Stimulated activated CD8-positive, alpha-beta memory T cell treated with anti-CD3 and anti-CD28 coated beads, Interleukin-7, amount 100 ng/mL, for 1 hour (primary cell): ENCODE data around the gene KLF15.
"Not testable (repeated sequence)": the region's sequence is repeated elsewhere in the genome, so short reads cannot be mapped to it uniquely, and the experiment has no call there.

Source experiments
- DNase-seq, 2 donors: peaks; one replicate each; pipeline ENCODE4 v3.0.0-alpha.2; 2020; ENCODE audit warnings: low read depth in 2 of 2

KLF15 gene

DNA sequence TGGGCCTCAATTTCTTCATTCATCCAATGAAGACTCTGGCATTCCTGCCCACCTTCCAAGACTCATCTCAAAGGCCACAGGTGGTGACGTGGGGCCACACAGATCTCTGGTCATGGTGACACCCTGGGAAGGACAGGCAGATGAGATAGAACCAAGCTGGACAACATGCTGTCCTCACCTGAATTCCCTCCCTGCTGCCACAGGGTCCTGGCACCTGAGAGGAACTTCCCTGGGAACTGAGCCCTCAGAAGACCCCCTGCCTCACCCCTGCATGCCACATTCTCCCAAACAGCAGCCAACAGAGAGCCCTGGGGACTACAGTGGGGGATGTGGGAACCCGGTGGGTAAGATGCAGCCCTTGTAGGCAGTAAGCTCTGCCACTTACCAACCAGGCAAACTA lies 10.7 kb downstream of the KLF15 start:
- DNase-seq, result no peak

DNA sequence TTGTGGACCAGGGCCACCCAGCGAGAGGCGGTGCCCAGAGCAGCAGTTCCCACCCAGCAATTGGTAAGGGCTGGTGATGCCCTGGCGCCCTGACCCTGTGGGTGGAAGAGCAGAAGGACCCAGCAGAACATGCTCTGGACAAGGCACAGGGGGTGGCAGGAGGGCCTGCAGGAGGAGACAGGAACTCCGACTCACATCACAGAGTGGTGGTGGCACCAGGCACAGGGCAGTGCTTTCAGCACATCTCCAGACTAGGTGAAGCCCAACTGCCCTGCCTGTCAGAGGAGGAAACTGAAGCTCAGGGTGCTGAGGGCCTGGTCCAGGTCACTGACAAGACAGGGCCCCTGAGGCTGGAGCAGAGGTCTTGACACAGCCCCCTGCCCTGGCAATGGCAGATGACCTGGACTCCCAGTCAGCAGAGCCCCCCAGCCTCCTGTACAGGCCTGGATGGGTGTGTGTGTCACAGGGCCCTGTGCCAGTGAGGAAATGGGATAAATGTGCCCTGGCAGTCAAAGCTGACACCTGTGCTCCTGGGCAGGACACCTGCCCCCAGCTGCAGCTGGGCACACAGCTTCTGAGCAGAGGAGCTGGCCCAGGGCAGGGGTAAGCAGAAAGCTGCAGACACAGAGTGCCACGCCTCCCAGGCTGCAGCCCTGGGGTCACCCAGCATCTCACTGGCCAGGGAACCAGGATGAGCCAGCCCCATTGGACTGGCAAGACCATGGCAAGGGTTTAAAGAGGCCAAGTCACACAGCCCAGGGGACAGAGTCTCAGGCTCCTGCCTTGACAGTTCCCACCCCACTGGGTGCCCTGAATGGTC lies 11.4 kb downstream of the KLF15 start:
- no peak for DNase-seq

DNA sequence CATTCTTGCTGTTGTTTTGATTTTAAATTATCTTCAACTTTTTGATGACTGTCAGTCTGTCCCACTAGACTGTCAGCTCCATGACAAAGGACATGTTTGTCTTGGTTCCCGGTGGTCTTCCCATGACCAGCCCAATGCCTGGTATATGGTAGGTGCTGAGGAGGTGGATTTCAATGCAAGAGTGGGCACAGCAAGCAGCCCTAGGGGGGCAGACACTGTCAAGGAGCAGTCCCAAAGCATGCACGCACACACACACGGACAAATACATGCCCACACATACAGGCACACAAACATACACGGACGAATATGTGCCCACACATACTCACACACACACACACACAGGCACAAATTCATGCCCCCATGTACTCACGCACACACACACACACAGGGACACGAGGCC lies 12.0 kb downstream of the KLF15 start:
- no peak for DNase-seq

DNA sequence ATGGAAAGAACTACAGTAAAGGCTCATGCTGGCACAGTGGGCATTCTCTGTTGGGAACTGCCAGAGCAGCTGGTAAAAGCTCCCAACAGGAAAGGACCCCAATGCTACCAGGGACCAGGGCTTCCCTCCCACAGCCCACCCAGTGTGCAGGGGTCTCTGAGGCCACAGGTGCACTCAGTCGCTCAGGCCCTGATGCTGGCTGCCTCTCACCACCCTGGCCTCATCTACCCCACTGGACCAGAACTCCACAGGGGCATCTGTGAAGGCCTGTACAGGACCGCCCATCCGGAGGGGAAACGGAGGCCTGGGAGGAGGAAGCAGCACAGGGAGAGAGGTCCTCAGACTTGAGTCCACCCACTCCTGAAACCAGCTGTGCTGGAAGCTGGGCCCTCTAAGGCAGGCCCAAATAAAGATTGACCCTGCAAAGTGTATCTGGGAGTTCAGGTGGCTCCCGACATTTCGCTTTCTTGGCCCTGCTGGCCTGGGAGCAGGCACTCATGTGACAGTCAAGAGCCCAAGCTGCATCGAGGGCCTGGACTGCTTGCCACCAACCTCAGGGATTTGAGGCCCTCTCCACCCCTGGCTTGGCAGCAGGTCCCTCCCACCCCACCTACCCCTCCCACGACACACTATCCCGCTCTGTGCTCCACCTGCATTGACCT lies 12.7 kb downstream of the KLF15 start:
- DNase-seq, result no peak

DNA sequence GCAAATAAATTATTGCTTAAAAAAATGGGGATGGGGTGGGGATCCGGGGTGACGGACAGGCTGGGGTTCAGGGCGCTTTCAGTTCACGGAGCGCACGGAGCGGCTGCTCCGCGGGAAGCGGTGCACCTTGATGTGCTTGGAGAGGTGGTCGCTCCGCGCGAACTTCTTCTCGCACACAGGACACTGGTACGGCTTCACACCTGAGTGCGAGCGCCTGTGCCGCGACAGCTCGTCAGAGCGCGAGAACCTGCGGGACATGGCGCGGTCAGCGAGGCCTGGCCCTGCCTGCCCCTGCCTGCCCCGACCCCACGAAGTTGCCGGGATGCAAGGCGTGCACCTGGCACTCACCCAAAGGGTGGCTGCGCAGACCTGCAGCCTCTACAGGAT lies 13.6 kb downstream of the KLF15 start:
- no peak for DNase-seq

DNA sequence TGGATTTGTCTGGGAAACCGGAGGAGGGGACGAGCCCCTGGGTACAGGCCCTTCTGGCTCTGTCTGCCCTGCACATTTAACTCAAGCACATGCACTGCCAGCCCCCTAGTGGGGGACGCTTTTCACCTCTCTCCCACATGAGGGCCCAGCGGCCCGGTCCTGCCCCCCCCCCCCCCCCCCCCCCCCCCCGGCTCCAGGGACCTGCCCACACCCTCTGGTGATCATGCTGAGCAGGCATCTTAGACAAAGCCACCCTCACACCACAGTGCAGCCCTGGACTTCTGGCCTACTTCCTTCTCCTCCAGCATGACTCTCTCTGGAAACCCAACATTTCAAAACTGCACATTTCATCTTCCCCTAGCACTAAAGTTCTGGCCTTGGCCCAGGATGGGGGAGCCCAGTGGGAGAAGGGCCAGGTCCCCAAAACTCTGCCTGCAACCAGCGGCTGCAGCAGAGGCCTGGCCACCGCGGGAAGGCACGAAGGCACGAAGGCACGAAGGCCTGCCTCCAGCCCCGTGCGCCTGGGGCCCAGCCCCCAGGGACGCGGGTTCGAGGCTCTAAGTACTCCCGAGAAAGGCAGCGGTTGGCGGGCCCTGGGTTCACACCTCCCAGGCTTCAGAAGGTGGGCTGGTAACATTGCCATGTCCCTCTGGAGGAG lies 14.1 kb downstream of the KLF15 start:
- no peak for DNase-seq

DNA sequence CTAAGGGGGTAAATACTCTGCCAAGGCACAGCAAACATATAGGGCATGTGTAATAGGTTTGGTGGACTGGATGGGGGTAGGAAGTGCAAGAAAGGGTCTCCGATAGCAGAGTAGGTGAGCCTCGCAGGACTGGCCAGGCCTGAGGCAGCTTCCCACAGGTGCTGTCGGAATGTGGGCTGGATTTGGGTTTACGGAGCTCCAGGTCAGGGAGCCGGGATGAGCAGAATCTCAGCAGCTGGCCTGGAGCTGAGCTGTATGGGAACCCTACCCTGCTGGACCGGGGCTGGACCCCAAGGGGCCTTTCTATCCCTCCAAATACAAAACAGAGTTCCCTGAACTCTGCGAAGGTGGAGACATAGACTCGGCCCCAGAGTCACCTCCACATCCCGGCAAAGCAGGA lies 15.0 kb downstream of the KLF15 start:
- no peak for DNase-seq

DNA sequence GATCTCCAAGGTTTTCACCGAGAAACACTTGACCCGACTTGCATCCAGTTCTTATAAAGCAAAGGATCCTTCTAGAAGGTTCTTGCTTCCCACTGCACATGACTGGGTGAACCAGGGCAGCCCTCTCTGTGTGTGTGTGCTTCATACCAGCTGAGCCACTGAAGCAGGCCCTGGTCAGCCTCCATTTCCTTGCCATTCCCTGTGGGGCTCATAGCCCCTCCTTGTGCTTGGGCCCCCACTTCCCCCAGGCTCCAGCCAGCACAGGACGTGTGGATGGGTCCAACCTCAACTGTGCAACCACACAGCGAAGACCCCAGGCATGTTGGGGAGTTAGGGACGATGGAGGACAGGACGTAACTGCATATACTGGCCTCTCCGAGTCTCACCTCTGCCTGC lies 15.5 kb downstream of the KLF15 start:
- no peak for DNase-seq

DNA sequence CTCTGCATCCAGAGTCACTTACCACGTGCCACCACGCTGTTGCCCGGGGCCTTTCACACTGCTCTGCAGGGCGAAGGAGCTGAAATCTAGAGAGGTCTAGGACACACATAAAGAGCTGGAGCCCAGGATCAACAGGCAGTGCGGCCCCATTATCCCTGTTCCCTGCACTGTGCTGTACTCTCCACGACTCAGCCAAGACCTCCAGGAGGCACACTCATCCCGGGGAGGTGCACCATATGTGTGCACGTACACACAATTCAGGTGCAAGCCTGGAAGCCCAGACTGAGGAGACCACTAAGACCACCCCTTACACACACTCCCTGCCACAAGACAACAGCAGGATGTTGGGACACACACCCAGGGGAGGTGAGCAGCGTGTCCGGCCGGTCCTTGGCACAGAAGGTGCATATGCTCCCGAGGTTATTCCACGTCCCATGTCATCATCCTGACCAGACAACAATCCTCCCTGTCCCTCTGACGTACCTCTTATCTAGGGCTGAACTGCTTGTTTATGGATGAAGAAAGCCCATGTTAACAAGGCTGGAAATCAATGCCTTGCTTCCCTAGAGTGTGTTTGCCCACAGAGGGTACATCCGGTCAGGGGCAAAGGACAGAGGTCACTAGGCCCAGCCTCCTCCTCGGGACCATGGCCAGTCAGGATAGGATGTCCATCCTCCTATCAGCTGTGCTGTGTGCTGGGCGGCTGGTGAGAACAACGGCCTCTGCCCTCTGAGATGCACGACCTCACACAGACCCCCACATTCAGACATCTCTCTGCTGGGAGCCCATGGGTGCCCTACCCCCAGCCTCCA lies 16.1 kb downstream of the KLF15 start:
- DNase-seq, result no peak

DNA sequence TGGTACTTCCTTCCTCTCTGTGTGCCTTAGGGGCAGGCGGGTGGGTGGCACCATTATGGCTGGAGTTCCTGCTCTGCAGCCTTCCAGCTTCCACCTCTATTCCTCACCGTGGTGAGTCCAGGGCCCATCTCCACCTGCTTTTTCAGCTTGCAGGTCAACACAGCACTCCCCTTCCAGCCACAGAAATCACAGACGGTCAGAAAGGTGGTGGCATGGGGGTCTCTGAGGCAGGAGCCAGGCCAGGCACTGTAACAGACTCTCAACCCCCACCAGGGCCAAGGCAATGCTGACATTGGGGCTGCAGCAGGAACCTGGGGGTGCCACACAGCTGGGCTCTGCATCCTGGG lies 16.6 kb downstream of the KLF15 start:
- no peak for DNase-seq

DNA sequence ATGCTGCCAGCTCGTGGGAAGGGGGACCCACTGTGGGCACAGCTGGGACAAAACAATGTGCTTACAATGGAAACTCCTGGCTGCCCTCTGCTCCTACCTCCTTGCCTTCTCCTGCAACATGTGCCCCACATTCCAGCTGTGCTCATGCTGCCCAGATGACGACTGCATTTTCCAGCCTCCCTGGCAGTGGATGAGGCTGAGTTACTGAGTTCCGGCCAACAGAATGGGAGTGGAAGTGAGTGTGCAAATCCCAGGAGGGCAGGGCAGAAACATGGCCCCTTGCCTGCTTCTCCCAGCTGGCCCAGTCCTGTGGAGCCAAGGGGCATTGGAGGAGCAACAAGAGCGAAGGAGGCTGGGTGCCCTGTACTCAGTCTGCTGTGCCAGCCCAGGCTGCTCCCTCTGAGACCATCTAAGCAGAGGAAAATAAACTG lies 17.1 kb downstream of the KLF15 start:
- no peak for DNase-seq

DNA sequence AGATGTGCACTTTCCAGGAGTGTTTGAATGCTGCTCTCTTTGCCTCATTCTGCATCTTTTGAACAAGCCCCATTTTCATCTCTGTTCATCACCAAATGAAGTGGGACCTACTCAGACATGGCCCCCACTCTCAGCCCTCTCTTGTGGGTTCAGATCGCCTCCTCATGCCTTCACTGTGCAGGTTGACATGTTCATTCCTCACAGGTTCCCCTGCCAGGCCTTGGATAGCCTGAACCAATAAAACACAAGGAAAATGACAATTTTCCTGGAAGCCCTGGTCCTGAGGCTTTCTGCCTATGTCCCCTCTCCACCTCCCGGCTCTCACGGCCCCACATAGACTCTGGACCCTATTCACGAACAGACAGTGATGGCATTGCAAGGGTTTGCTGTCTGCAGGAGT lies 17.7 kb downstream of the KLF15 start:
- no peak for DNase-seq

DNA sequence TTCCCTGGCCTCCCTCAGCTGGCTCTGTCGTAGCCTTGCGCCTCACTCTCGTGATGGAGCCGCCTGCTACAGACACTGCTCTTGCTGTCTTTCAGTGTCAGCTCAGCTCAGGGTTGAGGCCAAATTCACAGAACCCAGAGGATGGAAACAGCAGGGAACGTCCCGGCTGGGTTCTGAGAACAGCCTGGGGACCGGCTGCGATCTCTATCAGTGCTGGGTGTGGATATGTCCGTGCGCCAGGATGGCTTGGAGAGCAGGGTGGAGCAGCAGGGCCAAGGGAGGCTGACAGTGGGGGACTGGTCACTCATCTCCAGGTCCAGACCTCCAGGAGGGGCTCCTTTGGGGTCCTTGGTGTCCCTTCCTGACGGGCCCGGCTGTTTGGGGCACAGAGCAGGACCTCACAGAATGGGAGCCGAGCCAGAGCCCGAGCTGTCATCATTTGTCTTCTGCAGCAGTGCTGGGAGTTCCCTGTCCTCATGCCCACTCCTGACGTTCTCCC lies 18.4 kb downstream of the KLF15 start:
- DNase-seq, result no peak

DNA sequence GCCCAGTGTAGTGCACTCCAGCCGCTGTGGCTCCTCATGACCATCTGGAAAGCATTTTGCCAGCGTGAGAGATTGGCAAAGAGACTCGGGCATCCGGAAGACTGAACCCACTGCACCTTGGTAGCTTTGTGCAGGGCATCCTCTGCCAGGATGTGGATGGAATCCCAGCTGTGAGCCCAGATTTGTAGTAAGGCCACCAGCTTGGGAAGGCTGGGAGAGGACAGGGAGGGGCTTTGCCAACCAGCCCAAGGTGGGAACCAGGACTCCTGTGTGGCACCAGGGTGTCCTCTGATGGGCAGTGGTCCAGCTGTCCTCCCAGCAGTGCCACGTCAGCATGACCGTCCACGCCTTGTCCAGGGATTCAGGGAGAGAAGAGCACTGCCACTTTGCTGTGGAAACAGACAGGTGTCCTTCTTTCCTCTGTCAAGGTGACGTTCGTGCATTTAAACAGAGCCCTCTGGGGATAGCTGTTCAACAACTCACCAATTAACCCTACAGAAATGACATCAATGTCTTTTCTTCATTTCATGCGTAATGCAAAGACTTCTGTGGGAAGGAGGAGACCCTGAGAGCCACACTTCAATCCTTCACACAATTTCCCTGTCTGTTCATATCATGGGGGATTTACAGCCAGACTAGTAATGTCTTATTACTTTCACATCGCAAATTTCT lies 19.1 kb downstream of the KLF15 start:
- no peak for DNase-seq

DNA sequence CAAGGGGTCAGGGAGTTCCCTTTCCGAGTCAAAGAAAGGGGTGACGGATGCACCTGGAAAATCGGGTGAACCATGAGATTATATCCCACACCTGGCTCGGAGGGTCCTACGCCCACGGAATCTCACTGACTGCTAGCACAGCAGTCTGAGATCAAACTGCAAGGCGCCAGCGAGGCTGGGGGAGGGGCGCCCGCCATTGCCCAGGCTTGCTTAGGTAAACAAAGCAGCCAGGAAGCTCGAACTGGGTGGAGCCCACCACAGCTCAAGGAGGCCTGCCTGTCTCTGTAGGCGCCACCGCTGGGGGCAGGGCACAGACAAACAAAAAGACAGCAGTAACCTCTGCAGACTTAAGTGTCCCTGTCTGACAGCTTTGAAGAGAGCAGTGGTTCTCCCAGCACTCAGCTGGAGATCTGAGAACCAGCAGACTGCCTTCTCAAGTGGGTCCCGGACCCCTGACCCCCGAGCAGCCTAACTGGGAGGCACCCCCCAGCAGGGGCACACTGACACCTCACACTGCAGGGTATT lies 25.3 kb downstream of the KLF15 start:
- not testable (repeated sequence) for DNase-seq

DNA sequence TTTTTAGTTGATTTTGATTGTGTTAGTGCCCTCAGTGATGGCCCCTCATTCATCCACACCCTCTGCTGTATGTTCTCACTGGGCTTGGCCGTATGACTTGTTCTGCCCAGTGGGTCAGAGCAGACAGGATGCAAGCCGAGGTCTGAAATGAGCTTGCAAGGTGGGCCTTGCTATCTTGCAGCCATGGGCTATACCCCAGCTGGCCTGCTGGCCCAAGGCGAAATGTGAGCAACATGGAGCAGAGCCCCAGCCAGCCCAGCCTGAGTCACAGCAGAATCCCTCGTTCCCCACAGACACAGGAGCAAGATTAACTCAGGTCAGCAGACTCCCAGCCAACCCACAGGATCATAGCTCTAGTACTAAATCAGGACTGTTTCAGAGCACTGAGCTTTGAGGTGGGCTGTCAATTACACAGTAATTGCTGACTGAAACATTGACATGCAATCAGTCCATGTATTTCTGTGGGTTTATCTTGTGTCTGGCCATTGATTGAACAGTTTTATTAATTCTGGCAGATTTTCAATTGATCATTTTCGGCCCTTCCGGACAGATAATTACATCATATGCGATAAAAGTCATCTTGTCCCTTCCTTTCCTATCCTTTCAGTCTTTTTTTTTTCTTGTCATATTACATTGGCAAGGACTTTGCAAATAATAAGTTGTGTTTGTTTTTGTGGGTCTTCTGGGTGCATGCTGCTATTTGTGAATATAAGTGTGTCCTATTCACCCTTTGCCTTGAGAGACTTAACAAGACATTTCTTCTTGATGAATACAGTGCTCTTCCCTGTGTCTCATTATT lies 27.1 kb downstream of the KLF15 start:
- no peak for DNase-seq

DNA sequence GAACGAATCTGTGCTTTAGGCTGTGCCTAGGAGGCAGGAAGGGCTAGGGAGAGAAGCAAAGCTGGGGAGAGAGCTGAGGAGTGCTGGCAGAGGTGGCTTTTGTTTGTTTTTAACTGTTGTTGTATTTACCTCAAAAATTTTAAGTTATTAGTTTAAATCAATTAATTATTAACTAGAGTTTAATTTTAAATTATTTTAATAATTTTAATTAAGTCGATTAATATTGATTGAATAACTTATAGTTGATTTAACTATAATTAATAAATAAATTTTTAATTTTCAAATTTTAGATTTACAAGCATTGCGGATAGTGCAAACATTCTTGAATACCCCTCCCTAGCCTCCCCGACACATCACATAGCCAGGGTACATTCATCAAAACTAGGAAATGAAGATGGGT lies 30.6 kb downstream of the KLF15 start:
- DNase-seq, result no peak

DNA sequence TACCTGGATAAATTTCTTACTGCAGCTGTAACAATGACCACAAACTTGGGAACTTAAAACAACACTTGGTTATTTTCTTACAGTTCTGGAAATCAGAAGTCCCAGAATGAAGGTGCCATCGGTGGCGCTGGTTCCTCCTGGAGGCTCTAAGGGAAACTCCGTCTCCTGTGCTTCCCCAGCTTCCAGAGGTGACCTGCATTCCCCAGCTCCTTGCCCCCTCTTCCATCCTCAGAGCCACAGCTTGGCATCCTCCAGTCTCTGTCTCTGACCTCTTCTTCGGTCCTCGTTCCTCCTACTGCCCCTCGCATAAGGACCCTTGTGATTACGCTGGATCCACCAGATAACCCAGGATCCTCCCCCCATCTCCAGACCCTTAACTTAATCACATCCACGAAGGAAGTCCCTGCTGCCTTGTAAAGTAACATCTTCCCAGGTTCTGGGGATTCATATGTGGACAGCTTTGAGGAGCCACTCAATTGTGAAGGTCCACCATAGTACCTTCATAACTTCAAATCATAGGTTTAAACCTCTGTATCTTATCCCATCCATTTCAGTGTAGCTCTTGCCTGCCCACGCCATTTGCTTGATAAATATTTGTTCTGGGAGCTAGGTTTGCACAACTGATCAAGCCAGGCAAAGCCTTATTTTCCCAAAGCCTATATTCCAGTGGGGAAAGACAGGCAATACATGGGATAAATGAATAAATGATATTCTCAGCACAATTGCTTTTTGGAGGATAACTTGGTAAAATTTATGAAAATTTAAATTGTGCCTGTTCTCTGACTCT lies 34.8 kb downstream of the KLF15 start:
- DNase-seq, result no peak

DNA sequence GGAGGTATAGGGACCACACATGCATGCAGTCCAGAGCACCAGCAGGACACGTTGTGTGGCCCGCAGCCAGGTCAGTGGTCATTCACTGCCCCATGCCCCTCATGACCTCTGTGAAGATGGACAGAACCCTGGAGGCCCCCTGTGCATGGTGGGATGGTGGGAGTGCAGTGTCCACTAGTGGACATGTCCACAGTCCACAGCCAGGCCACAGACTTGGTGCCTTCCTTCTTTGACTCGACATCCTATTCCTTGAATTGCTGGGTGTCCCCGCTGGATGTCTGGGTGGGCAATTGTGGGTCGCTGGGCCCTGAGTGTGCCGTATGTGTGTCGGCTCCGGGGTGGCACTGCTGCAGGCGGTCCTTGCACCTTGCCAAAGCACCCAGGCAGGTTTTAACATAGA lies 35.7 kb downstream of the KLF15 start:
- DNase-seq, result no peak
